WTC11 (cell line): ENCODE results near the gene MAP4.

ENCODE experiments used
- CREM ChIP-seq: sonication (generic); formaldehyde crosslinking; IDR thresholded peaks from 2 replicates; pipeline ENCODE4 v1.8.1; 2022; ENCODE audit warnings: mild to moderate bottlenecking, missing genetic modification reagents, moderate library complexity
- CTCF ChIP-seq: fragments of 200-600 bp; IDR thresholded peaks from 2 replicates; pipeline ENCODE4 v1.8.0; 2022; ENCODE audit warnings: antibody characterized with exemption
- HMGXB4 ChIP-seq: sonication (generic); formaldehyde crosslinking; IDR thresholded peaks from 2 replicates; pipeline ENCODE4 v1.8.1; 2023; ENCODE audit warnings: mild to moderate bottlenecking, moderate library complexity, missing genetic modification reagents
- IRF2 ChIP-seq: sonication (generic); formaldehyde crosslinking; IDR thresholded peaks from 2 replicates; pipeline ENCODE4 v1.8.0; 2022; ENCODE audit warnings: low read depth, missing genetic modification reagents, borderline replicate concordance
- MXD4 ChIP-seq: fragments of 250-450 bp; sonication (Bioruptor Pico); IDR thresholded peaks from 2 replicates; pipeline ENCODE4 v1.8.0; 2021; ENCODE audit warnings: mild to moderate bottlenecking, moderate library complexity, borderline replicate concordance
- RORB ChIP-seq: fragments of 250-450 bp; sonication (Bioruptor Pico); IDR thresholded peaks from 2 replicates; pipeline ENCODE4 v1.9.0; 2021; ENCODE audit warnings: mild to moderate bottlenecking
- ZNF423 ChIP-seq: fragments of 250-450 bp; sonication (Bioruptor Pico); IDR thresholded peaks from 2 replicates; pipeline ENCODE4 v2.1.2; 2022; ENCODE audit warnings: mild to moderate bottlenecking, moderate library complexity

- TF ChIP-seq RORB (no peak), CTCF (no peak), CREM (no peak), HMGXB4 (CRISPR knock-in tag) (no peak), MXD4 (no peak), ZNF423 (CRISPR knock-in tag) (no peak), IRF2 (no peak)
Measured at GRCh38 chr3:47901280-47901833, 114.9 kb downstream of the MAP4 start.
